ENCODE data around the gene ERN1. TPM values are rescaled to one million over a fixed set of nuclear protein-coding genes. Genes with fewer than 3 reads are reported as not detected.

ERN1 gene
- total and polyA plus RNA-seq, 2 donors from 2014 or later, result 2.8 to 37.0 TPM

GRCh38 chr17:64028874-64029464, 101.0 kb downstream of the ERN1 start:
- no peaks in the 10 kb centered on the region for H3K9me3 ChIP-seq (ENCODE audit: control insufficient read depth in 2 of 3, insufficient read depth in 1 of 3, low read length in 3 of 3)
- FAIRE-seq, result no peak
- H3K36me3 ChIP-seq (ENCODE audit: control insufficient read depth in 2 of 3, insufficient read depth in 3 of 3, low read length in 3 of 3), result no peaks in the 10 kb centered on the region
- no peak overlapping the region for H3K9ac ChIP-seq (ENCODE audit: low read length in 3 of 3)
- H3K4me1 ChIP-seq (ENCODE audit: control insufficient read depth in 2 of 3, insufficient read depth in 2 of 3, low read depth in 1 of 3, low read length in 3 of 3), result peaks cover 0 to 3% (median 0%) of the 10 kb centered on the region in 3 donors
- no peak overlapping the region for H3K4me3 ChIP-seq (ENCODE audit: low read length in 3 of 3)
- TF ChIP-seq, protein P1, sequence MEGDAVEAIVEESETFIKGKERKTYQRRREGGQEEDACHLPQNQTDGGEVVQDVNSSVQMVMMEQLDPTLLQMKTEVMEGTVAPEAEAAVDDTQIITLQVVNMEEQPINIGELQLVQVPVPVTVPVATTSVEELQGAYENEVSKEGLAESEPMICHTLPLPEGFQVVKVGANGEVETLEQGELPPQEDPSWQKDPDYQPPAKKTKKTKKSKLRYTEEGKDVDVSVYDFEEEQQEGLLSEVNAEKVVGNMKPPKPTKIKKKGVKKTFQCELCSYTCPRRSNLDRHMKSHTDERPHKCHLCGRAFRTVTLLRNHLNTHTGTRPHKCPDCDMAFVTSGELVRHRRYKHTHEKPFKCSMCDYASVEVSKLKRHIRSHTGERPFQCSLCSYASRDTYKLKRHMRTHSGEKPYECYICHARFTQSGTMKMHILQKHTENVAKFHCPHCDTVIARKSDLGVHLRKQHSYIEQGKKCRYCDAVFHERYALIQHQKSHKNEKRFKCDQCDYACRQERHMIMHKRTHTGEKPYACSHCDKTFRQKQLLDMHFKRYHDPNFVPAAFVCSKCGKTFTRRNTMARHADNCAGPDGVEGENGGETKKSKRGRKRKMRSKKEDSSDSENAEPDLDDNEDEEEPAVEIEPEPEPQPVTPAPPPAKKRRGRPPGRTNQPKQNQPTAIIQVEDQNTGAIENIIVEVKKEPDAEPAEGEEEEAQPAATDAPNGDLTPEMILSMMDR (IDR thresholded peaks at IDR 0.05; ENCODE audit: borderline replicate concordance, extremely low read depth, insufficient read depth), result peak; percentile 79
- no peak overlapping the region for H3K27ac ChIP-seq (ENCODE audit: low read depth in 2 of 2, low read length in 2 of 2)
- intact Hi-C loops (cut with DNase I), result loop anchor here (5.0 kb wide), 1 partner anchor 103 kb away; the partner anchor contains the start of gene ERN1
- H3K27me3 ChIP-seq (ENCODE audit: control insufficient read depth, insufficient read depth, low read length), result no peaks in the 10 kb centered on the region
- DNase-seq, result peak in 3 of 5 donors; percentile 46 to 70 (median 63)

- peak; percentile 71 to 92 (median 80) for DNase-seq
- no peaks in the 10 kb centered on the region for H3K36me3 ChIP-seq (ENCODE audit: control insufficient read depth in 2 of 3, insufficient read depth in 3 of 3, low read length in 3 of 3)
- peaks cover 0 to 6% (median 0%) of the 10 kb centered on the region in 3 donors for H3K4me1 ChIP-seq (ENCODE audit: control insufficient read depth in 2 of 3, insufficient read depth in 2 of 3, low read depth in 1 of 3, low read length in 3 of 3)
- H3K27ac ChIP-seq (ENCODE audit: low read depth in 2 of 2, low read length in 2 of 2), result peak overlapping the region in 1 of 2 donors; percentile 39
- H3K9ac ChIP-seq (ENCODE audit: low read length in 3 of 3), result no peak overlapping the region
- TF ChIP-seq, protein P1 (IDR thresholded peaks at IDR 0.05; ENCODE audit: borderline replicate concordance, extremely low read depth, insufficient read depth), result peak; percentile 84
- FAIRE-seq, result no peak
- H3K27me3 ChIP-seq (ENCODE audit: control insufficient read depth, insufficient read depth, low read length), result no peaks in the 10 kb centered on the region
- H3K4me3 ChIP-seq (ENCODE audit: low read length in 3 of 3), result peak overlapping the region in 2 of 3 donors; percentile 33 to 55
- H3K9me3 ChIP-seq (ENCODE audit: control insufficient read depth in 2 of 3, insufficient read depth in 1 of 3, low read length in 3 of 3), result no peaks in the 10 kb centered on the region
- intact Hi-C loops (cut with DNase I), result loop anchor here (5.0 kb wide), 1 partner anchor 106 kb away; the partner anchor contains the start of gene ERN1
These were observed 104.1 kb downstream of the ERN1 start for GRCh38 chr17:64025732-64026294.

DNA sequence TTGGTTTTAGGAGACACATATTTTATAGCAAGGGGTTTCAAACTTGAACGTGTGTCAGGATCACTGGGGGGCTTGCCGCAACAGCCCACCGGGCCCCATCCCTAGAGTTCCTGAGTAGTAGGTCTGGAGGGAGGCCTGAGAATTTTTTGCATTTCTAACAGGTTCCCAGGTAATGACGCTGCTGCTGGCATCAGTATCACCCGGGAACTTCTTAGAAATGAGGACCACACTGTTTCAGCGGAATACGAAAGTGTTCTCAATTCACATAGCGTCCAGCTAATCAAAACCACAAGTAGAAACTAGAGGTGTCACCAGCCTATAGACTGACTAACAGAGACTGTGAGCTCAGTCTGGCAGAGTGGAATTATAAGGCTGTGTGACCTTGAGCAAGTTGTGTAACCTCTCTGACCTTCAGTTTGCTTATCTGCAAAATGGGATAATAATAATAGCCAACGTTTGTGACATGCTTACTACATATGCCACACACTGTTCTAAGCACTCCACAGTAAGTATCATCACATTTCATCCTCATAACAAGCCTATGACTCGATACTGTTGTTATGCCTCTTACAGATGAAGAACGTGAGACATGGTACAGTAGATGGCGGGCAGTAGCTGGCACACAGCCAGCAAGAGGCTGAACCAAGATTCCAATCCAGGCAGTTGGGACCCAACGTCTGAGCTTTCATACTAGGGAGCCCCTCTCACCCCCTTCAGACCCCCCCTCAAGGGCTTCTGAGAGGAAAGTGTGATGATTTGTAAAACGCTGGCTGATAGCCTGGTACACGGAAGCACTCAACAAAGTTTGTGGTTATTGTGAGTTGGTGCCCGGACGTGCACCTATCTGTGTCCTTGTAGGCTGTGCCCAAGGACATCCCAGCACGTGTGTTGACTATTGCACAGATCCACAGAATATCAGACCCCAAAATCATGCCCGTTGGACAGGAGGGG, 104.9 kb downstream of the ERN1 start:
- no peaks in the 10 kb centered on the region for H3K27me3 ChIP-seq (ENCODE audit: control insufficient read depth, insufficient read depth, low read length)
- DNase-seq (no peak), FAIRE-seq (no peak)
- TF ChIP-seq, protein P1 (IDR thresholded peaks at IDR 0.05; ENCODE audit: borderline replicate concordance, extremely low read depth, insufficient read depth), result no peak
- H3K4me1 ChIP-seq (ENCODE audit: control insufficient read depth in 2 of 3, insufficient read depth in 2 of 3, low read depth in 1 of 3, low read length in 3 of 3), result peaks cover 0 to 6% (median 0%) of the 10 kb centered on the region in 3 donors
- no peaks in the 10 kb centered on the region for H3K9me3 ChIP-seq (ENCODE audit: control insufficient read depth in 2 of 3, insufficient read depth in 1 of 3, low read length in 3 of 3)
- H3K4me3 ChIP-seq (ENCODE audit: low read length in 3 of 3), result peak overlapping the region in 1 of 3 donors; percentile 33
- peak overlapping the region in 1 of 2 donors; percentile 39 for H3K27ac ChIP-seq (ENCODE audit: low read depth in 2 of 2, low read length in 2 of 2)
- intact Hi-C loops (cut with DNase I), result loop anchor here (5.0 kb wide), 1 partner anchor 107 kb away; the partner anchor contains the start of gene ERN1
- no peak overlapping the region for H3K9ac ChIP-seq (ENCODE audit: low read length in 3 of 3)
- no peaks in the 10 kb centered on the region for H3K36me3 ChIP-seq (ENCODE audit: control insufficient read depth in 2 of 3, insufficient read depth in 3 of 3, low read length in 3 of 3)
